DOHH2 (cell line): Measurements from ENCODE around the gene RBCK1.

Experiments
- CTCF ChIP-seq: fragments of 200-600 bp; sonication (generic); IDR thresholded peaks from one replicate; pipeline ENCODE4 v1.5.1; 2014; ENCODE audit warnings: antibody characterized with exemption, mild to moderate bottlenecking, low read depth, low read length; ENCODE audit not compliant: poor library complexity, severe bottlenecking
- EZH2phosphoT487 ChIP-seq: fragments of 200-600 bp; sonication (generic); IDR thresholded peaks from 2 replicates; pipeline ENCODE4 v1.6.1; 2017; ENCODE audit warnings: borderline replicate concordance, mild to moderate bottlenecking, antibody characterized with exemption, low read length, moderate library complexity, mixed read lengths

DNA sequence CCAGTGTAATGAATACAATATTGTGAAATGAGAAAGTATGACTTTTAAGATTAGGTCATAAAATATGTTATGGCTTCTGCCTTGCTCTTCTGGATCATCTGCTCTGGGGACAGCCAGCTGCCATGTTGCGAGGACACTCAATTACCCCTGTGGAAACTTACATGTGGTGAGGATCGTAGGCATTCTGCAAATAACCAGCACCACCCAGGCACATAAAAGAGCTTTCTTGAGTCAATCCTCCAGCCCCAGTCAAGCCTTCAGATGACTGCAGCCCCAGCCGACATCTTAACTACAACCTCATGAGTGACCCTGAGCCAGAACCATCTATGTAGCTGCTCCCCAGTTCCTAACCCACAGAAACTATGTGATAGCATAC, 4.5 kb upstream of the RBCK1 start:
- TF ChIP-seq CTCF: no peak
- no peak for TF ChIP-seq EZH2phosphoT487
